ENCODE measurements around the gene THY1.
"Not testable (repeated sequence)": the region's sequence is repeated elsewhere in the genome, so short reads cannot be mapped to it uniquely, and the experiment has no call there.

Gene THY1

DNA sequence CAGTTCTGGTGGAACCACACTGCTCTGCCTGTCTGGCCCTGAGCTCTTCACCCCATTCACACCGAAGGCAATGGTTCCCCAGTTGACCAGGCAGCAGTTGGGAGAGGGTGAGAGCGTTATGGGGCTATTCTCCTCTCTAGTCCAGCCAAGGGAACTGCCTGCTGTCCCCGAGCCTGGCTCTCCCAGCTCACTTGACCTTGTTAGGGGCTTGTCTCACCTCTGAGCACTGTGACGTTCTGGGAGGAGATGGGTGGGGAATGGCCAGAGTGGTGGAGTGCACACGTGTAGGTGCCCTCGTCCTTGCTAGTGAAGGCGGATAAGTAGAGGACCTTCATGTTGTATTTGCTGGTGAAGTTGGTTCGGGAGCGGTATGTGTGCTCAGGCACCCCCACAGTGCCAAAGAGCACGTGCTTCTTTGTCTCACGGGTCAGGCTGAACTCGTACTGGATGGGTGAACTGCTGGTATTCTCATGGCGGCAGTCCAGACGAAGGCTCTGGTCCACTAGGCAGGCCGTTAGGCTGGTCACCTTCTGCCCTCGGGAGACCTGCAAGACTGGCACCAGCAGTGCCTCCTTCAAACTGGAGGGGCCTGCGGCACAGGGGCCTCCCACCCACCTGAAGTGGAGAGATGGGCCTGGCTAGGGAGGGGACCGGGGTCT lies 3.0 kb downstream of the THY1 start:
- in situ Hi-C loops (cut with MboI; ENCODE audit: low sequenced_read_pairs): no loop called here

GRCh38 chr11:119419246-119419645 lies 3.7 kb downstream of the THY1 start:
- in situ Hi-C loops (cut with MboI; ENCODE audit: low sequenced_read_pairs): no loop called here

GRCh38 chr11:119418759-119419158 lies 4.2 kb downstream of the THY1 start:
- in situ Hi-C loops (cut with MboI; ENCODE audit: low sequenced_read_pairs): no loop called here

GRCh38 chr11:119417726-119418540 lies 5.0 kb downstream of the THY1 start:
- in situ Hi-C loops (cut with MboI; ENCODE audit: low sequenced_read_pairs): no loop called here

DNA sequence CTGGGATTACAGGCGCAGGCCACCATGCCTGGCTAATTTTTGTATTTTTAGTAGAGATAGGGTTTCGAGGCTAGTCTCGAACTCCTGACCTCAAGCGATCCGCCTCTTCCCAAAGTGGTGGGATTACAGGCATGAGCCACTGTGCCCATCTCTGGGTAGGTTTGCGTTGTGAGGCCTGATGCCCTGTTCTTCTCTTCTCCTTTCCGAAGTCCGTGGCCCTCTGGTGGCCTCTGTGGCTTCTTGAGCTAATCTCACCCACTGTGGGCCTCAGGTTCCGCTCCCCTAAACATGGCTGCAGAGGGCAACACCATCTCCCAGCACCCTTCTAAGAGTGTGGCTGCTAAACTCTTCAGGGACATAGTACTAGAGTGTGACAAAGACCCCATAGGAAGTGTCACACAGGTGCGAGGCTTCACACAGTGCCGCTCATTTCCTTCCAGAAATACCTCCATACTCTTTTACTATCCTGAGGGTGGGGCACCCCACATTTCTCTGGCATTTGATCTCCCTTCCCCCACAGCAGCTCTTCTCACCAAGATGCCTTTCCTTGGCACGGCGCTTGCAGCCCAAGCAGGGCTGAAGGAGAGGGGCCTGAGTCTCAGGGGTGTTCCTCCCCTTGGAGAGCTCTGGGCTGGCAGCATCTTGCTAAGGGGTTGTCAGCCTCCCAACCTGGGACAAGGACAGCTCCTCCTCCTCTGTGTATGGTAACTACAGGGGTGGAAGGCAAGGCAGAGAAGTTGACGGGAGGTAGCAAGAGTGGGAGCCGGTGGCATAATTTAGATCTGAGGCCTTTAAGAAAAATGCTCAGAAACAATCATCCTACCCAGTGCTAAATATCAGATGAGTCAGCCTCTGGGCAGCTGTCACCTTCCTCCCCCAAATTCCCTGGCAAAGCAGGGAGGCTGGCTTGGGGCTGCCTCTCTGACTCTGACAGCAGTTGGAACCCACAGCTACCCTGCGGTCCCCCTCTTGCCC lies 6.1 kb downstream of the THY1 start:
- in situ Hi-C loops (cut with MboI; ENCODE audit: low sequenced_read_pairs): no loop called here

- in situ Hi-C loops (cut with MboI; ENCODE audit: low sequenced_read_pairs): no loop called here
These were observed 7.0 kb downstream of the THY1 start for GRCh38 chr11:119415966-119416365.

GRCh38 chr11:119415517-119415916 lies 7.5 kb downstream of the THY1 start:
- in situ Hi-C loops (cut with MboI; ENCODE audit: low sequenced_read_pairs): no loop called here

DNA sequence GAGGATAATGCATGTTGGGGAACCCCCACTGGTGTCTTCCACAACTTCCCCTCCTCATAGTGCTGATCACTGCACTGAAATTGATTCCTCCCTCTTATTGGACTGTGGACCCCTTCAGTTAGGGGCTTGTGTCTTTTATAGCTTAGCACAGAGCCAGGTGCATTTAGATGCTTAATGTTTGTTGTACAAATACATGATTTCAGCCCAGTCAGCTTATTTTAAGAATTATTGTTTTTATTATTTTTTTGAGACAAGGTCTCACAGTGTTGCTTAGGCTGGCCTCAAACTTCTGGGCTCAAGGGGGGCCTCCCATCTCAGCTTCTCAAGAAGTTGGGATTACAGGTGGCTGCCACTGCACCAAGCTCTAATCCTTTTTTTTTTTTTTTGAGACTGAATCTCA lies 8.2 kb downstream of the THY1 start:
- in situ Hi-C loops (cut with MboI; ENCODE audit: low sequenced_read_pairs): no loop called here

DNA sequence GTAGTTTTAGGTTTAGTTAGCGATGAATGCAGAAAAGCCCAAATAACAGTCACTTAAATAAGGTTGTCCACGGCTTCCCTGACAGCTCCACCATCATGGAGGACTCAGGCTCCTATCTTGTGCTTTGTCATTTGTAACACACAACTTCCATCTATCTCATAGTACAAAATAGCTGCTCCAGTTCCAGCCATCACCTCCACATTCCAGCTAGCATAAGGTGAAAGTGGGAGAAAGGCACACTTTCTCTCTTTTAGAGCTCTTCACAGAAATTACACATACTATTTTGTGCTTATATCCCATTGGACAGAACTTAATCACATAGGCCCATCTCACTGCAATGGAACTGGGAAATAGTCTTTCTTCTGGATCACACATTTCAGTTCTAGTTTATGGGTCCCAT lies 8.7 kb downstream of the THY1 start:
- in situ Hi-C loops (cut with MboI; ENCODE audit: low sequenced_read_pairs): no loop called here

DNA sequence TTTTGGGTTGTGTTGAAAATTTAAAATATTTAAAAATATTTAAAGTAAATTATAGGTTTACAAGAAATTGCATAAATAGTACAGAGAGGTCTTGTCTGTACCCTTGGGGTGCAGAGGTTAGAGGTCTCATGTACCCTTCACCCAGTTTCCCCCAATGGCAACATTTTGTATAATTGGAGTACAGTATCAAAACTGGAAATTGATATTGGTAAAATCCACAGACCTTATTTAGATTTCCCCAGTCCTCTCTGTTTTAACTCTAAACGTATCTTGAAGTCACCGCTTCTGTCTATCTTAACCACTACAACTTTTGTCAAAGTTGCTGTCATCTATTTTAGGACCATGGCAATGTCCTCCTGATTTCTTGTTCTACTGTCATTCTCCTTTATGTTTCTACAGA lies 10.9 kb downstream of the THY1 start:
- in situ Hi-C loops (cut with MboI; ENCODE audit: low sequenced_read_pairs): no loop called here

DNA sequence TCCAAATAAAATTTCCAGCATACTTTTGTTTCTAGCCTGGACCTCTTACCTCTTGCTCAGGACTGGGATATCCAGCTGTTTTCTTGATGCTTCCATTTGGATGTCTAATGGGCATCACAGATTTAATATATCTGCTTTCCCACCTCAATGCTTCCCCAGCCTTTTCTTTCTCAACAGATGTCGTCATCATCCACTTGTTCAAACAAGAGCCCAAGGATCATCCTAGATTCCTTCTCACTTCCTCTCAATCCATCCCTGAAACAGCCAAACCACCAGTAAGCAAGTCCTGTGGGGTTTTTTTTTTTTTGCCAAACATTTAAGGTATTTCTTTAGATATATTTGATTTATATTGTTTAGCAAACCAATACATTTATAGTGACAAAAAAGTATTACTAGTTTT lies 12.5 kb downstream of the THY1 start:
- in situ Hi-C loops (cut with MboI; ENCODE audit: low sequenced_read_pairs): no loop called here

DNA sequence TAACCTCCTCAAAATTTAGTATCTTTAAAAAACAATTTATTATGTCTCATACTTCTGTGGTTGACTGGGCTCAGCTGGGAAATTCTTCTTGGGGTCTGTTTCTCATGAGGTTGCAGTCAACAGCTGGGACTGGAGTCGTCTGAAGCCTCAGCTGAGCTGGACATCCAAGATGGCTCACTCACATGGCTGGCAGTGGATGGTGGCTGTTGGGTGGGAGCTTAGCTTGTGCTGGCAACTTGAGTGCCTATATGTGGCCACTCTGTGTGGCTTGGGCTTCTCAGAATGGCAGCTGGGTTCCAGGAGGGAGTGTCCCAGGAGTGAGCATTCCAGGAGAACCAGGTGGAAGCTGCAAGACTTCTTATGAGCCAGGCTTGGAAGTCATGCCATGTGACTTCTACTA lies 13.2 kb downstream of the THY1 start:
- in situ Hi-C loops (cut with MboI; ENCODE audit: low sequenced_read_pairs): no loop called here

GRCh38 chr11:119406005-119406404 lies 17.0 kb downstream of the THY1 start:
- in situ Hi-C loops (cut with MboI; ENCODE audit: low sequenced_read_pairs): no loop called here

GRCh38 chr11:119405448-119405847 lies 17.5 kb downstream of the THY1 start:
- in situ Hi-C loops (cut with MboI; ENCODE audit: low sequenced_read_pairs): not testable (repeated sequence)

DNA sequence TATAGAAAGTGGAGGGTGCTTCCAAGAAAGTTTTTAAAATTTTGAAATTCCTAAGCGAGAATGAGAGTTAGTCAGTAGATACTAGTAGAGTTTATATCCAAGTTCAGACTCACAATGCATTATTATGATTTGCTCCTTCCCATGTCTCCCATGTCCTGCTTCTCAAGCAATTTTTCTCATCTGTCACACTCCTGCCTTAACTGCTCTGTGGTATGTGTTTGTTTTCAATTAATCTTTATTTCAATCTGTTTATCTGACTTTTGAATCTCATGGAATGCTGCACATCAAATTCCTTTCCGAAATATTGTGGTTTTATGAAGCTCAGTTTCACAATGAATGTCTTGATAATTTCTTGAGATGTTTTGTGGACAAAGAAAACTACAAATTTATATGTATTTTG lies 18.1 kb downstream of the THY1 start:
- in situ Hi-C loops (cut with MboI; ENCODE audit: low sequenced_read_pairs): no loop called here

DNA sequence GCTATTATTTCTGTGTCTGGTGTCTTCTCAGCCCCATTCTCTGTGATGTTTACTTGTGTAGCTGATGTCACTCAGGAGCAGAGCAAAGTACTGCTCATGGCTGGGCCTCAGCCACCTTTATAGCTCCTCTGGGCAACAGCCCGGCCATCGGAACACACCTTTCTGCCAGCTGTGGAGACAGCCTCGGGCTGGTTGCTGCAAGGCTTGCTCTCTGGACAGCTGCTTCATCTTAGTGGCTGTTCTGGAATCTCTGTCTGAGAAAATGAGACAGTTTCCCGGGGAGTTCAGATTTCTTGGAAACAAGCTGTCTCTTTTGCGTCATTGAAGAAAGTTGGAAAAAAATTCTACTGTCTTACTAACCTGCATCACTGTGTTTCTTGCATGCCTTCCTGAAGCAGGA lies 20.0 kb downstream of the THY1 start:
- in situ Hi-C loops (cut with MboI; ENCODE audit: low sequenced_read_pairs): no loop called here

- in situ Hi-C loops (cut with MboI; ENCODE audit: low sequenced_read_pairs): no loop called here
These were observed 20.5 kb downstream of the THY1 start for GRCh38 chr11:119402470-119402869.

GRCh38 chr11:119400860-119401259 lies 22.1 kb downstream of the THY1 start:
- in situ Hi-C loops (cut with MboI; ENCODE audit: low sequenced_read_pairs): no loop called here

GRCh38 chr11:119397740-119398139 lies 25.2 kb downstream of the THY1 start:
- in situ Hi-C loops (cut with MboI; ENCODE audit: low sequenced_read_pairs): no loop called here

DNA sequence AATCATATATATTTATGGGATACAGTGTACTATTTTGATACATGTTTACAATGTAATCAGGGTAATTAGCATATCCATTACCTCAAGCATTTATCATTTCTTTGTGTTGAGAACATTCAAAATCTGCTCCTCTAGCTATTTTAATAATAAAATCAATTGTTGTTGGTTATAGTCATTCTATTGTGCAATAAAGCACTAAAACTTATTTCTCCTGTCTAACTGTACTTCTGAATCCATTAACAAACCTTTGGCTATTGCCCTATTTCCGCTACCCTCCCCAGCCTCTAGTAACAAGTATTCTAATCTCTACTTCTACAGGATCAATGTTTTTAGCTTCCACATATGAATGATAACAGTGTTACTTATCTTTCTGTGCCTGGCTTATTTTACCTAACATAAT lies 26.1 kb downstream of the THY1 start:
- in situ Hi-C loops (cut with MboI; ENCODE audit: low sequenced_read_pairs): no loop called here

GRCh38 chr11:119391275-119391674 lies 31.7 kb downstream of the THY1 start:
- in situ Hi-C loops (cut with MboI; ENCODE audit: low sequenced_read_pairs): no loop called here
